Activated CD4-positive, alpha-beta T cell treated with anti-CD3 and anti-CD28 coated beads, Interleukin-2, amount 10 ng/mL, durations not matched to agents 7 days and 5 days (primary cell): ENCODE measurements around the gene IPO9. TPM values are rescaled to one million over a fixed set of nuclear protein-coding genes. Genes with fewer than 3 reads are reported as not detected.
"Not testable (repeated sequence)": the region's sequence is repeated elsewhere in the genome, so short reads cannot be mapped to it uniquely, and the experiment has no call there.

ENCODE experiments used
- CTCF ChIA-PET: fragments of 350-600 bp; sonication (Branson Sonifier 250); formaldehyde crosslinking; loops from one replicate; lab custom pipeline; 2021; ENCODE audit warnings: antibody characterized with exemption; lab: Charles Lee
- POLR2A ChIA-PET: fragments of 350-600 bp; sonication (Branson Sonifier 250); formaldehyde crosslinking; loops from one replicate; lab custom pipeline; 2021; ENCODE audit warnings: antibody characterized with exemption; lab: Charles Lee
- DNase-seq: peaks from one replicate; pipeline ENCODE4 v3.0.0-alpha.2; 2020
- H3K27ac Mint-ChIP-seq: one replicate; pipeline ENCODE4 v1.8.0; 2021; ENCODE audit warnings: mild to moderate bottlenecking, moderate library complexity, mixed read lengths
- H3K27me3 Mint-ChIP-seq: one replicate; pipeline ENCODE4 v1.8.0; 2021; ENCODE audit warnings: mixed read lengths
- H3K36me3 Mint-ChIP-seq: one replicate; pipeline ENCODE4 v1.8.0; 2021; ENCODE audit warnings: low read depth, mixed read lengths
- H3K4me1 Mint-ChIP-seq: one replicate; pipeline ENCODE4 v1.8.0; 2021; ENCODE audit warnings: mixed read lengths
- H3K4me3 Mint-ChIP-seq: one replicate; pipeline ENCODE4 v1.8.0; 2021; ENCODE audit warnings: mild to moderate bottlenecking, moderate library complexity, mixed read lengths
- H3K9me3 Mint-ChIP-seq: one replicate; pipeline ENCODE4 v1.8.0; 2021; ENCODE audit warnings: mixed read lengths
- total RNA-seq, 2 experiments: library from RNA; stranded (reverse); gene quantifications; one replicate each; pipeline ENCODE4 v1.2.3, GENCODE V29; 2021

IPO9 gene
- total RNA-seq, 2 experiments from 2014 or later: 47.9 to 52.4 TPM

DNA sequence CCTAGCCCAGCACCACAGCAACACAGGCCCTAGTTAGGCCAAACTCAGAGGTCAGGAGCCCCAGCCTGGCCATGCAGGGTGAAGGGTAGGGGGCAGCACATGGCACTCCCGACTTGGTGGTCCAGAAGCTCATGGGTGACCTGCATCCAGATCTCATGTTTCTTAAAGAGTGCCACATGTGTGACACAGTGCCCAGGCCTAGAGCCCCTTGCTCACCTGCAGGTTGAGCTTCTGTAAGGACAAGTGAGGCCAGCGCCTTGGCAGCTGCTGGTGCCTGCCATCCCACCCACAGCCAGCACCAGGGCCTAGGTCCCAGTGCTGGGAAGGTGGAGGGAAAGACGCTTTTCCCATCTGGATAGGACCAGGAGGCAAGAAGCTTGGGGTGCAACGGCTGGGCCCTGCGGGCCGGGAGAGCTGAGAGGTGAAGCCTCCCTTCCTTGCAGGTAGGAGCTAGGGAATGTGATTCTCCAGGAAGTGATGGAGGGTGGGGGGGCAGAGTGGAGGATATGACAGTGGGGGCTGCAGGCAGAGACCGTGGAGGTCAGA is 66.2 kb downstream of the IPO9 start:
- DNase-seq: no peak
- Mint-ChIP-seq H3K27ac (no peak overlapping the region), H3K4me1 (peaks cover 14% of the 10 kb centered on the region), H3K9me3 (no peaks in the 10 kb centered on the region), H3K36me3 (no peaks in the 10 kb centered on the region), H3K4me3 (no peak overlapping the region), H3K27me3 (peaks cover 23% of the 10 kb centered on the region)
- POLR2A ChIA-PET: no interaction called here
- CTCF ChIA-PET: interaction anchor here (0.5 to 7.7 kb wide), 28 partner anchors 8 to 874 kb away, joined by 3 to 57 read pairs (median 4); partner anchors contain the start of genes LMOD1 and TIMM17A

DNA sequence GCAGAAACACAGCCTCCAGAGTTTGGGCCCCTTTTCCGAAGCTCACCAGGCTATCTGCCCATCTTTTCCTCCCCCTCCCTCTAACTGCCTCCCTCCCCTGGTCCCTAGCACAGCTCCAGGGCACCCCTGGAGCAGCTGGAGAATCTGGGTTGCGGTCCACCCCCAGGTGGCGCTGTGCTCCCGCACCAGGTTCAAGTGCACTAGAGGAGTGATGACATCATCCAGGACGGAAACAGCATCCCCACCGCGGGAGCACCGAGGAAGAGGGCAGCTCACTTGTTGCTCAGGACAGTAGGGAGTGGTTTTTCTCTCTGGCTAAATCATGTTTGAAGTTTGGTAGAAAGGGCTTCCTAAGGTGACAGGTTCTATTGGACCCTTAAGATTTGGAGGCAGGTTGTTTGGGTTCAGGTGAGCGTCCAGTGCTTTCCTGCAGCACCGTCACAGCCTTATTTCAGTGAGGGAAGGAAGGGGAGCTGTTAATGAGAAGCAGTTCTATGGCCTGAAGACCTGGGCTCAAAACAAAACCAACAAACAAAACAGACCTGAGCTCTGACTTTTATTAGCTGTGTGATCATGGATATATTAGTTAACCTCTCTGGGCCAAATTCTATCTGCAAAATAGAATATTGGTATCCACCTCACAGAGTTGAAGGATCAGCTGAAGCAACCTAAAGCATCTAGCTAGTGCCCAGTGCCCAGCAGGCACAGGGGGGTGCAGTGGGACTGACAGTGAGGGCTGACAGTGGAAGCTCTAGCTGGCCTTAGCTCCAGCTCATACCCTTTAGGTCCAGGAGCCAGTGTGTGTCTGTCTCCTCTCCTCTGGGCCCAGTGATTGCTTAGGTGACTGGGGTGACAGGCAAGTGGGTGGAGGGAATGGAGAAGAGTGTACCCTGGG is 67.2 kb downstream of the IPO9 start:
- POLR2A ChIA-PET: no interaction called here
- H3K27ac Mint-ChIP-seq: peak overlapping the region; percentile 13
- no peak overlapping the region for H3K4me3 Mint-ChIP-seq

DNA sequence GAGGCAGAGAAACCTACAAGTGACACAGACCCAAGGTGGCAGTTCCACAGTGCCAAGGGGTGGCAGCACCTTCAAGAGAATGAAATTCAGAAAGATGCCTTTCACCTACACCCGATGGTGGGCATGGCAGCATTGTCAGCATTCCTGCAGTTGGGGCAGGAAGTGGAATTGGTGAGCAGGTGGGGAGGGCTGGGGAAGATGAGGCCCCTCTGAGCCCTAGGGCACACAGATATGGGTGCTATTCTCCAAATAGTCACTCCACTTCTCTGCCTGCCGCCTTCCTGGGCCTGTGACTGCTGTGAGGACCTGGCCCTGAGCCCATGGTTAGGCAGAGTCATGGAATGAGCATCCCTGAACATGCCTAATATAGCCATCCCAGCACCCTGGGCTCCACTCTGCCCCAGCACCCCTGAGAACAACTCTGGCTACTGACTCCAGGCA is 68.0 kb downstream of the IPO9 start:
- H3K4me1 Mint-ChIP-seq: peaks cover 14% of the 10 kb centered on the region
- H3K36me3 Mint-ChIP-seq: no peaks in the 10 kb centered on the region
- peaks cover 17% of the 10 kb centered on the region for H3K27me3 Mint-ChIP-seq
- H3K4me3 Mint-ChIP-seq: no peak overlapping the region
- ChIA-PET POLR2A (no interaction called here), CTCF (interaction anchor here (0.9 to 7.7 kb wide), 12 partner anchors 10 to 173 kb away, joined by 3 to 57 read pairs (median 8); partner anchors contain the start of gene TIMM17A)
- H3K27ac Mint-ChIP-seq: no peak overlapping the region
- DNase-seq: no peak
- no peaks in the 10 kb centered on the region for H3K9me3 Mint-ChIP-seq

More for the DNA sequence above, 67.2 kb downstream of the IPO9 start:
- CTCF ChIA-PET: interaction anchor here (0.5 to 7.7 kb wide), 35 partner anchors 8 to 873 kb away, joined by 3 to 57 read pairs (median 4); partner anchors contain the start of genes LMOD1 and TIMM17A
- peak; percentile 88 for DNase-seq
- Mint-ChIP-seq H3K36me3 (no peaks in the 10 kb centered on the region), H3K4me1 (peaks cover 14% of the 10 kb centered on the region), H3K27me3 (peaks cover 21% of the 10 kb centered on the region), H3K9me3 (no peaks in the 10 kb centered on the region)

DNA sequence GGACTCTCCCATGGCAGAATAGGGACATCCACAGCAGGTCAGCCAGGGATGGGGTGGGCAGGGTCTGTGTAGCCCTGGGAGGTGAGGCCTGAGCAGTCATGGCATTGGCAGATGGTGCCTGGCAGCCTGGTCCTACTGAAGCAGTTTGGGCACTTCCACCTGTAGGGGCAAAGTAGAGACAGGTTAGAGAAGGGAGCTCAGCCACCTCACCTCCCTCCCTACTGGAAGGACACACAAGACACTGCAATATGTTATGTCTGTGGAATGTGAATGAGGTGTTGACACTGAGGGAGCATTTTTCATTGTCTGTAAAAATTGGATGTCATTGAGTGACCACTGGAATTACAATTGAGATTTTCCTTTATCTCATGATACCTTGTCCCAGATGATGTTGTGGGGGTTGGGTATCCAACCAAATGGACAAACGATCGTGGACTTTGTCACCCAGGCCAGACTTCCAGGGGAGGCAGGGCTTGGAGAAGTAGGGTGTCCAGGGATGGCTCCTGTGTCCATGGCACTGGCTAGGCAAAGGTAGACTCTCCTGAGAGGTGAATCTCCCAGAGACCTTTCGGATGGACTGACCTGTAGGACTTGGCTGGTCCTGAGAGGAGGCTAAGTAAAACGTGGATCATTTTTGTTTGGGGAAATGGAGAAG is 69.4 kb downstream of the IPO9 start:
- Mint-ChIP-seq H3K9me3 (no peaks in the 10 kb centered on the region), H3K4me3 (no peak overlapping the region), H3K27ac (no peak overlapping the region), H3K27me3 (peaks cover 12% of the 10 kb centered on the region), H3K4me1 (peaks cover 14% of the 10 kb centered on the region), H3K36me3 (no peaks in the 10 kb centered on the region)
- ChIA-PET POLR2A (no interaction called here), CTCF (interaction anchor here (6.0 to 7.7 kb wide), 3 partner anchors 10 to 75 kb away, joined by 50 to 57 read pairs (median 53); no protein-coding TSS in a partner anchor)
- DNase-seq: no peak

DNA sequence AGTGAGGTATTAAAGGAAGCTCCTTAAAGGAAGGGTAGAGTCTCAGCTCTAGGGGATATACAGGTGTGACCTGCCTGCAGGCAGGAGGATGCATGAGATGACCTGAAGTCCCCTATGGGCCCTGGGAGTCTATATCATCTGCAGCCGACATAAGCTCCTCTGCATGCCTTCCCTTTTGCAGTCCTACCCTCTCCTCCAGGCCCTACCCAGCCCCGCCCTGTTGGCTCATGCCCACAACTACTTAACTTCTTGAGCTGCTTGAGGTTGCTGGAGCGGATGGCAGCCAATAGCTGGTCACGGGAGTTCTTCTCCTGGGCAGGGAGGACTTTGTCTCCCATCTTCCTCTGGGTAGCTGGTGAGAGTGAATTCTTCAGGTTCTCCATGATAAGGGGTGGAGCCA is 70.0 kb downstream of the IPO9 start:
- H3K27me3 Mint-ChIP-seq: peaks cover 10% of the 10 kb centered on the region
- H3K4me1 Mint-ChIP-seq: peaks cover 14% of the 10 kb centered on the region
- no peaks in the 10 kb centered on the region for H3K9me3 Mint-ChIP-seq
- ChIA-PET POLR2A (no interaction called here), CTCF (interaction anchor here (6.0 to 7.7 kb wide), 3 partner anchors 10 to 74 kb away, joined by 50 to 57 read pairs (median 53); no protein-coding TSS in a partner anchor)
- H3K4me3 Mint-ChIP-seq: no peak overlapping the region
- no peak for DNase-seq
- H3K36me3 Mint-ChIP-seq: no peaks in the 10 kb centered on the region
- no peak overlapping the region for H3K27ac Mint-ChIP-seq

DNA sequence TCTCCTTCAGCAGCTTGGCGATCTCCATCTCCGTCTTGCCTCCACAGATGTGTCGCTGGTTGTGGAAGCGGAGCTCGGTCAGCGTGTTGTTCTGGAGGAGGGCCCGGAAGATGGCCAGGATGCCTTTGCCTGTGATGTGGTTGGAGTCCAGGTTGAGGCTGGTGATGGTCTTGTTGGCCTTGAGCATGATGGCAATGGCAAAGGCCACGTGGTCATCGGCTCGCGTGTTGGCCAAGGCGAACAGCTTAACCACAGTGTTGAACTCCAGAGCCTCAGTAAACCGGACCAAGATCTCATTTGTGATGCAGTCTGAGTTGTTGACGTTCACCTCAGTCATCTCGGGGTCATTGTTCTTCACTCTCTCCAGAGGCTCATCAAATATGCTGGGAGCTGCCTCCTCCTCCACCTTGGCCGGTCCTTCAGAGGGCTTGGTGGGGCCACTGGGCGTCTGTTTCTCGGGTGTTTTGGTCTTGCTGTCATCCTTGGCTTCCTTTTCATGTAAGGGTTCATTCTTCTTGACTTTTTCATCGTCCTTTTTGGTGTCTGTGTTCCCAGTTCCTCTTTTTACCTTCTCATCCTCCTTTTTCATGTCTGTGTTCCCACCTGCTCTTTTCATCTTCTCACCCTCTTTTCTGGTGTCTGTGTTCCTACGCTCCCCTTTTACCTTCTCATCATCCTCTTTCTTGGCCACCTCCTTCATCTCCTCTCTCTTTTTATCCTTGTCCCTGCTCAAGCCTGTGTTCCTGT is 70.9 kb downstream of the IPO9 start:
- ChIA-PET CTCF (interaction anchor here (7.4 to 7.7 kb wide), 2 partner anchors 9 to 17 kb away, joined by 53 to 57 read pairs; no protein-coding TSS in a partner anchor), POLR2A (interaction anchor here (0.5 kb wide), 1 partner anchor 35 kb away, joined by 4 read pairs; no protein-coding TSS in a partner anchor)
- no peak for DNase-seq
- no peak overlapping the region for H3K27ac Mint-ChIP-seq
- peaks cover 13% of the 10 kb centered on the region for H3K4me1 Mint-ChIP-seq
- H3K27me3 Mint-ChIP-seq: peaks cover 10% of the 10 kb centered on the region
- H3K36me3 Mint-ChIP-seq: no peaks in the 10 kb centered on the region
- H3K9me3 Mint-ChIP-seq: no peaks in the 10 kb centered on the region
- H3K4me3 Mint-ChIP-seq: no peak overlapping the region

DNA sequence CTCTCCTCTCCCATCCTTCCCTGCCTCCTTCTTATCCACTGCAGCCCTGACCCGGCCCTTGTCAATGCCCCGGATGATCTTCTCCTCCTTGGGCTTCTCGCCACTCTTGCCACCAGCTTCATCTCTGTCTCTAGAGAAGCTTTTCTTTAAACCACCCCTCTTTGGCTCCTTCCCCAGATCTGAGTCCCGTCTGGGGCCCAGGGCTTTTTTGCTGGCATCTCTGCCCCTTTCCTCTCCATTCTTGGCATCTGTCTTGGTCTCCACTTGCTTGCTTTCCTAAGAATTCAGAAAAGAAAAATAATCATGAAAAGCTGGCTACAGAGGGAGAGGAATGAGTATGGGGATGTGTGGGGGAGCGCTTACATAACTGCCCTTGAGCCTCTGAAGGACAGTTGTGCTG is 71.5 kb downstream of the IPO9 start:
- ChIA-PET POLR2A (no interaction called here), CTCF (interaction anchor here (7.4 kb wide), 1 partner anchor 8 kb away, joined by 53 read pairs; no protein-coding TSS in a partner anchor)
- no peak overlapping the region for H3K27ac Mint-ChIP-seq

DNA sequence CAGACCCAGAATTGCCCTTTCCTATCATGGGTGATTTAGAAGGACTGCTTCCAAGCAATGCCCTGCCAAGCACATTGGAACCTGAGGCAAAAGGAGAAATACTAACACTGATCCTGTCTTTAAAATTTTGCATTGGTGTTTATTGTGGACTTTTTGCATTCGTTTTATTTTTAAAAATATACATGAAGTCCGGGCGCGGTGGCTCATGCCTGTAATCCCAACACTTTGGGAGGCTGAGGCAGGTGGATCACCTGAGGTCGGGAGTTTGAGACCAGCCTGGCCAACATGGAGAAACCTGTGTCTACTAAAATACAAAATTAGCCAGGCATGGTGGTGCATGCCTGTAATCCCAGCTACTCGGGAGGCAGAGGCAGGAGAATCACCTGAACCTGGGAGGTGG is 72.1 kb downstream of the IPO9 start:
- H3K27me3 Mint-ChIP-seq: peaks cover 10% of the 10 kb centered on the region
- H3K4me1 Mint-ChIP-seq: peaks cover 13% of the 10 kb centered on the region
- H3K4me3 Mint-ChIP-seq, POLR2A ChIA-PET, H3K9me3 Mint-ChIP-seq, H3K36me3 Mint-ChIP-seq, DNase-seq, H3K27ac Mint-ChIP-seq: not testable (repeated sequence)
- CTCF ChIA-PET: interaction anchor here (7.4 kb wide), 1 partner anchor 8 kb away, joined by 53 read pairs; no protein-coding TSS in a partner anchor

More for the DNA sequence above, 71.5 kb downstream of the IPO9 start:
- Mint-ChIP-seq H3K4me1 (peaks cover 16% of the 10 kb centered on the region), H3K4me3 (no peak overlapping the region), H3K27me3 (peaks cover 10% of the 10 kb centered on the region), H3K9me3 (no peaks in the 10 kb centered on the region), H3K36me3 (no peaks in the 10 kb centered on the region)
- no peak for DNase-seq

DNA sequence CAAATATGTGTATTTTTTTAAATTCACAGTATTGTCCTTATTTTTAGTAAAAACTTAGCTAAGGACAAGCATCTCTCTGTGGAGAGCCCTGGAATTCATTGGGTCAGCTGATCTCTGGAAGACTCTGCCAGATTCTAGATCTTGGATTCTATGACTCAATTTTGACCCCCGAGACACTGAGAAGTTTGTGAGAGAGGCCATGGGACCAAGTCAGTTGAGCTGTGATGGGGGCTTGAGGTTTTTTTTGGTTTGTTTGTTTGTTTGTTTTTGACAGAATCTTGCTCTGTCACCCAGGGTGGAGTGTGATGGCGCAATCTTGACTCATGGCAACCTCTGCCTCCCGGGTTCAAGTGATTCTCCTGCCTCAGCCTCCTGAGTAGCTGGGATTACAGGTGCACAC is 73.2 kb downstream of the IPO9 start:
- Mint-ChIP-seq H3K27ac (peak overlapping the region; percentile 50), H3K4me1 (peaks cover 5% of the 10 kb centered on the region), H3K4me3 (no peak overlapping the region), H3K9me3 (no peaks in the 10 kb centered on the region), H3K36me3 (no peaks in the 10 kb centered on the region), H3K27me3 (peaks cover 10% of the 10 kb centered on the region)
- ChIA-PET CTCF (no interaction called here), POLR2A (no interaction called here)
- no peak for DNase-seq

DNA sequence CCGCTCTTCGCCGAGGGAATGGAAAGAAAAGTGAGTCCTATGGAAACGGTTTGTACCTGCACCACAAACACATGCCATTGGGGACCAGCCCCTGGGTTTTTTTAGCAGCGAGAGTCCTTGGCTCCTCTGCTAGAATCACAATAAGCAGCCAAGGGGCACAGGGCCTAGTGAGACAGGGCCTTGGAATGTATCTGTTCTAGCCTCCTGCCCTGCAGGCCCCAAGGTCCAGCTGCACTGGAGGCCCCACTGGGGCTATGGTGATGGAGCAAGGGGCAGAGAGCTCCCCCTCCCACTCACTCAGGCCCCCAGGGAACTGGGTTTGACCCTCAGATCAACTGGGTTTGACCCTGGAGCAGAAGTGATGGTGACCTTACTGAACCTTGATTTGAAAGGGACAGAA is 74.2 kb downstream of the IPO9 start:
- Mint-ChIP-seq H3K4me3 (no peak overlapping the region), H3K9me3 (no peaks in the 10 kb centered on the region), H3K4me1 (peaks cover 5% of the 10 kb centered on the region), H3K27ac (no peak overlapping the region), H3K27me3 (peaks cover 10% of the 10 kb centered on the region), H3K36me3 (no peaks in the 10 kb centered on the region)
- ChIA-PET CTCF (interaction anchor here (0.7 to 1.3 kb wide), 3 partner anchors 11 to 66 kb away, joined by 3 to 6 read pairs (median 3); no protein-coding TSS in a partner anchor), POLR2A (no interaction called here)
- DNase-seq: no peak

DNA sequence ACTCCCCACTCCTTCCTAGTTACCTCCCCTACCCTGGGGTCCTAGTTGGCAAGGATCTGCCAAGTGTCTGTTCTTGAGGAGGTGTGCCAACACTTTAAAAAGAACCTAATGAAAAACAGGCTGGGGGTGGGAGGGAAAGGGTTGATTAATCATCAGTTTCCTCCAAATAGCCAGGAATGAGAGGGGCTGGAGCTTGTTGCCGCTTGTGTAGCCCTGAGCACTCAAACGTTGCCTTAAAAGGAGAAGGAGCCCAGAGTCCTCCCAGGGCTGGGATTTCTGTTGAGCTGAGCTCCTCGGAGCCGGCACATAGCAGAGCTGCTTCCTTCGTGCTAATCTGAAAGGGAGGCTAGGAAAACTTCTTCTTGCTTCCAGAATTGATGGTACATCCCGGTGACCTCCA is 75.6 kb downstream of the IPO9 start:
- H3K36me3 Mint-ChIP-seq: no peaks in the 10 kb centered on the region
- no peak overlapping the region for H3K27ac Mint-ChIP-seq
- POLR2A ChIA-PET: interaction anchor here (0.5 kb wide), 1 partner anchor 21 kb away, joined by 3 read pairs; no protein-coding TSS in a partner anchor
- no peak for DNase-seq
- H3K4me3 Mint-ChIP-seq: no peak overlapping the region
- H3K27me3 Mint-ChIP-seq: peaks cover 8% of the 10 kb centered on the region
- peaks cover 5% of the 10 kb centered on the region for H3K4me1 Mint-ChIP-seq
- CTCF ChIA-PET: interaction anchor here (0.5 to 1.3 kb wide), 3 partner anchors 9 to 1594 kb away, joined by 4 to 6 read pairs (median 4); no protein-coding TSS in a partner anchor
- H3K9me3 Mint-ChIP-seq: no peaks in the 10 kb centered on the region
